ENCODE results near the gene ELF4. TPM values are rescaled to one million over a fixed set of nuclear protein-coding genes. Genes with fewer than 3 reads are reported as not detected.

The ELF4 gene
- total and polyA plus RNA-seq, 10 of the 15 experiments (the other 5 are each of a cell fraction or from before 2014, with no cell fraction given), result 4.0 to 36.7 (median 22.6) TPM

DNA sequence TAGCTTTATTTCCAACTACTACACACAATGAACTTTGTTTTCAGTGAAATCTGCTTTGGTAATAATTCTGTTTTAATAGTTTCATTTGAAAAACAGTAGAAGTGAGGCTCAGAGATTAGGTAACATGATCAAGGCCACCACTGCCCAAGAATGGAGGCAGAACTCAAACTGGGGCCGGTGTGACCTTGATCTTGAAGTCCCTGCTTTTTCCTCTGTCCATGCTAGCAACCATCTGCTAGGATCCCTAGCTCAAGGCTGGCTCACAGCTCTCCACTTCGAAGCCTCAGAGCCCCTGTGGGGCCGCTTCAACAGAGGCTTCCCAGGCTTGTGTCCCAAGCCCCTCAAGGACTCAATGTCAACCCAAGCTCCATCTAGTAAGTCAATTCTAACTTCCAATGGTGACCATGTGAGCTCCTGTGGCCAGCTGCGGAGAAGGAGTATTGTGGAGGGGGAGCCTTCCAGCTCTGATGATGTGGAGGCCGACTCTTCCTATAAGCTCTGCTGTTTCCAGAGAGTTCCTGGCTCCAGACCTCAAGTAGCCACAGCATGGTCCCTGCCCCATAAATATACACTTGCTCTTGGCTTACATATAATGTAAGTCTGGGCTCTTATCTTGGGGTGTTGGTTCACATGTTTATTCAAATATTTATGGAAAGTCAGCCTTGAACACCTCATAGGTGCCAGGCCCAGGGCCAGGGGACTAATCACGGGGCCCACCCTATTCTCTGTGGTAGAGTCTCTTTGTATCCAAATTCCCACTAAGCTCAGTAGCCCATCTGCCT, 14.9 kb downstream of the ELF4 start:
- no TSS peak for BruUV-seq (replicated peaks)
- Histone ChIP-seq H2AFZ (ENCODE audit: control insufficient read depth, low read depth, low read length) (no peak overlapping the region), H3K27ac (ENCODE audit: control insufficient read depth, insufficient read depth) (no peak overlapping the region), H3K4me2 (ENCODE audit: control insufficient read depth, insufficient read depth) (no peak overlapping the region), H3K79me2 (ENCODE audit: control insufficient read depth, insufficient read depth, low read length) (peaks cover 46% of the 10 kb centered on the region), H3K4me1 (ENCODE audit: control insufficient read depth, insufficient read depth, low read length) (peaks cover 17% of the 10 kb centered on the region), H3K9me3 (replicated peaks; ENCODE audit: control insufficient read depth, insufficient read depth, low read length) (no peaks in the 10 kb centered on the region), H3K9ac (ENCODE audit: control insufficient read depth, insufficient read depth, low read length) (no peak overlapping the region), H3K27me3 (replicated peaks in 1 of 2; ENCODE audit: control insufficient read depth in 2 of 2, insufficient read depth in 2 of 2, low read length in 1 of 2) (no peaks in the 10 kb centered on the region), H3K36me3 (ENCODE audit: control insufficient read depth in 2 of 2, insufficient read depth in 2 of 2, low read length in 1 of 2) (peaks cover 0 to 3% of the 10 kb centered on the region in 2 experiments; a peak in 1 of 4 replicates), H4K20me1 (ENCODE audit: control insufficient read depth, insufficient read depth) (no peaks in the 10 kb centered on the region; the same call in 1 of the 2 replicates), H3K4me3 (no peak overlapping the region)
- intact Hi-C loops (cut with micrococcal nuclease; ENCODE audit: unreplicated experiment) (no loop called here), in situ Hi-C loops (cut with MboI) (no loop called here)
- RAD21 ChIA-PET (ENCODE audit: unreplicated experiment), result interaction anchor here (1.0 to 1.4 kb wide), 3 partner anchors 10 to 11 kb away, joined by 3 to 4 read pairs (median 3); no protein-coding TSS in a partner anchor
- DNase-seq (ENCODE audit: low read depth, low spot score), result no peak
- no peak for ATAC-seq
- SMC1A ChIA-PET (ENCODE audit: uncharacterized antibody, unreplicated experiment), result interaction anchor here (0.7 to 2.0 kb wide), 5 partner anchors 8 to 75 kb away, joined by 3 to 6 read pairs (median 3); no protein-coding TSS in a partner anchor
- no peak for TF ChIP-seq RBBP5 (conservative IDR thresholded peaks at IDR 0.05)
- TF ChIP-seq CBX3 (IDR thresholded peaks at IDR 0.05; ENCODE audit: borderline replicate concordance, low read depth), result no peak
- no peak for TF ChIP-seq BMI1 (IDR thresholded peaks at IDR 0.05; ENCODE audit: borderline replicate concordance)
- no peak for TF ChIP-seq IKZF2 (IDR thresholded peaks at IDR 0.05)
- no peak for TF ChIP-seq BACH1 (IDR thresholded peaks at IDR 0.05; ENCODE audit: borderline replicate concordance)
- no peak for TF ChIP-seq EP300 (IDR thresholded peaks at IDR 0.05; ENCODE audit: borderline replicate concordance in 1 of 2, control insufficient read depth in 1 of 2, low read depth in 2 of 2, low read length in 2 of 2)
- TF ChIP-seq, protein P1, sequence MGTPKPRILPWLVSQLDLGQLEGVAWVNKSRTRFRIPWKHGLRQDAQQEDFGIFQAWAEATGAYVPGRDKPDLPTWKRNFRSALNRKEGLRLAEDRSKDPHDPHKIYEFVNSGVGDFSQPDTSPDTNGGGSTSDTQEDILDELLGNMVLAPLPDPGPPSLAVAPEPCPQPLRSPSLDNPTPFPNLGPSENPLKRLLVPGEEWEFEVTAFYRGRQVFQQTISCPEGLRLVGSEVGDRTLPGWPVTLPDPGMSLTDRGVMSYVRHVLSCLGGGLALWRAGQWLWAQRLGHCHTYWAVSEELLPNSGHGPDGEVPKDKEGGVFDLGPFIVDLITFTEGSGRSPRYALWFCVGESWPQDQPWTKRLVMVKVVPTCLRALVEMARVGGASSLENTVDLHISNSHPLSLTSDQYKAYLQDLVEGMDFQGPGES (IDR thresholded peaks at IDR 0.05), result no peak
- no peak for TF ChIP-seq LARP7 (IDR thresholded peaks at IDR 0.05)
- no peak for TF ChIP-seq TCF12 (IDR thresholded peaks at IDR 0.05; ENCODE audit: low read depth, low read length)
- WGBS (ENCODE audit: insufficient coverage, insufficient replicate concordance, low lambda C conversion rate, missing lambda C conversion rate), result 67% methylated on average over 6 of the region's 6 CpGs
- POLR2A ChIA-PET, result interaction anchor here (0.5 to 1.7 kb wide), 4 partner anchors 9 to 26 kb away, joined by 3 to 6 read pairs (median 4); no protein-coding TSS in a partner anchor
- CTCF ChIA-PET, result interaction anchor here (1.4 to 1.5 kb wide), 2 partner anchors 13 to 16 kb away, joined by 6 to 12 read pairs; no protein-coding TSS in a partner anchor
- no peak for FAIRE-seq

All from GM12878 (cell line).